Measurements from ENCODE around the gene CRYGD. TPM values are rescaled to one million over a fixed set of nuclear protein-coding genes. Genes with fewer than 3 reads are reported as not detected.

The CRYGD gene
- total and polyA plus RNA-seq, 2 donors (not counting 3 experiments of a cell fraction or from before 2014, with no cell fraction given), result not detected

GRCh38 chr2:208077276-208077675 lies 47.0 kb downstream of the CRYGD start:
- Histone ChIP-seq H3K9me1 (replicated peaks; ENCODE audit: control insufficient read depth, extremely low read depth, insufficient read depth, low read length) (no peaks in the 10 kb centered on the region), H3K9ac (replicated peaks; ENCODE audit: extremely low read depth, insufficient read depth, low read length) (no peak overlapping the region), H4K20me1 (replicated peaks; ENCODE audit: control insufficient read depth, extremely low read depth, insufficient read depth, low read length) (no peaks in the 10 kb centered on the region), H3K79me2 (ENCODE audit: control insufficient read depth, insufficient read depth, low read length) (no peaks in the 10 kb centered on the region), H3K4me1 (ENCODE audit: control insufficient read depth, extremely low read depth, insufficient read depth, low read length) (no peaks in the 10 kb centered on the region), H3K4me2 (ENCODE audit: insufficient read depth, low read length) (no peak overlapping the region), H3K9me3 (replicated peaks; ENCODE audit: control insufficient read depth, insufficient read depth, low read length) (no peaks in the 10 kb centered on the region), H3K27me3 (ENCODE audit: control insufficient read depth in 2 of 2, insufficient read depth in 2 of 2, low read length in 2 of 2) (peaks cover 3 to 10% of the 10 kb centered on the region in 2 experiments), H3K36me3 (ENCODE audit: control insufficient read depth in 2 of 2, extremely low read depth in 1 of 2, insufficient read depth in 2 of 2, low read length in 2 of 2) (no peaks in the 10 kb centered on the region), H2AFZ (ENCODE audit: low read depth, low read length) (no peak overlapping the region), H3K4me3 (replicated peaks in 1 of 3; ENCODE audit: insufficient read depth in 1 of 3, low read depth in 1 of 3, low read length in 3 of 3) (no peak overlapping the region), H3K27ac (ENCODE audit: insufficient read depth, low read depth, low read length) (no peak overlapping the region)
- DNase-seq (ENCODE audit: low read depth, low spot score) (no peak), FAIRE-seq (no peak)
- POLR2A ChIA-PET, result no interaction called here
- intact Hi-C loops (cut with micrococcal nuclease) (no loop called here), dilution Hi-C loops (cut with MboI; ENCODE audit: extremely low pct_ligation_motif_present, low sequenced_read_pairs) (no loop called here)
- BruUV-seq (replicated peaks), result no TSS peak
- TF ChIP-seq EZH2 (IDR thresholded peaks at IDR 0.05; ENCODE audit: borderline replicate concordance, low read depth, low read length, severe bottlenecking) (no peak), JUN (IDR thresholded peaks at IDR 0.05; ENCODE audit: borderline replicate concordance, insufficient read depth, insufficient read length, low read depth) (no peak), POLR2A (IDR thresholded peaks at IDR 0.05; ENCODE audit: low read depth, low read length) (no peak), MYC (IDR thresholded peaks at IDR 0.05; ENCODE audit: low read depth, low read length) (no peak), CTCF (IDR thresholded peaks at IDR 0.05; ENCODE audit: extremely low read depth in 1 of 2, insufficient read depth in 1 of 2, low read depth in 1 of 2, low read length in 2 of 2) (no peak), MAX (IDR thresholded peaks at IDR 0.05; ENCODE audit: insufficient read depth, insufficient read length) (no peak), POLR2AphosphoS5 (IDR thresholded peaks at IDR 0.05; ENCODE audit: insufficient read depth, low read depth, low read length) (no peak), FOS (IDR thresholded peaks at IDR 0.05; ENCODE audit: borderline replicate concordance, insufficient read depth, low read length) (no peak)
- CTCF ChIA-PET, result interaction anchor here (1.5 to 2.0 kb wide), 2 partner anchors 37 to 332 kb away, joined by 4 to 6 read pairs; no protein-coding TSS in a partner anchor

Data from endothelial cell of umbilical vein (primary cell).